DLD1 (cell line): ENCODE data around the gene FOXD4.
"Not testable (repeated sequence)": the region's sequence is repeated elsewhere in the genome, so short reads cannot be mapped to it uniquely, and the experiment has no call there.

Experiments
- in situ Hi-C: cut with HindIII; loops from 2 replicates; pipeline ENCODE4 v1.10.0; 2017; ENCODE audit warnings: low sequenced_read_pairs

FOXD4 gene

DNA sequence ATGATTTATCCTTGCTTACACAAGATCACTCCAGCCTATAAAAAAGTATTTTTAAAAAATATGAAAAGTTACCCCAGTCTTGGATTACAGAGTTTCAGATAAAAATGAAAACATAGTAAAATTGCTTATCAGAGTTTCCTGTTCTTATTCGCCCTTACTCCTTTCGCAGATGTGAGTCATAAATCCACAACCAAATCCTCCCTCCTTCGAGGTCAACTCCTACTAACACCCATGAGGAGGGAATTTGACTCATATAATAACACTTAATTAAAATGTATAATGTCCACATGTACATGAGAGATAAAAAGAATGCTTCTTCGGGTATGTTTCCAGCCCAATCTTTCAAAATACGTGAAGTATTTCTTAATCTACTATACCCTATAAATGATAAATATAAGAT, 23.9 kb downstream of the FOXD4 start:
- in situ Hi-C loops: not testable (repeated sequence)

GRCh38 chr9:93909-94308, 24.3 kb downstream of the FOXD4 start:
- in situ Hi-C loops: not testable (repeated sequence)

- in situ Hi-C loops: not testable (repeated sequence)
These were observed 27.4 kb downstream of the FOXD4 start for GRCh38 chr9:90851-91250.

- in situ Hi-C loops: not testable (repeated sequence)
These were observed 29.7 kb downstream of the FOXD4 start for GRCh38 chr9:88396-89037.

- in situ Hi-C loops: not testable (repeated sequence)
These were observed 30.4 kb downstream of the FOXD4 start for GRCh38 chr9:87860-88259.

- in situ Hi-C loops: not testable (repeated sequence)
These were observed 31.1 kb downstream of the FOXD4 start for GRCh38 chr9:87105-87504.

DNA sequence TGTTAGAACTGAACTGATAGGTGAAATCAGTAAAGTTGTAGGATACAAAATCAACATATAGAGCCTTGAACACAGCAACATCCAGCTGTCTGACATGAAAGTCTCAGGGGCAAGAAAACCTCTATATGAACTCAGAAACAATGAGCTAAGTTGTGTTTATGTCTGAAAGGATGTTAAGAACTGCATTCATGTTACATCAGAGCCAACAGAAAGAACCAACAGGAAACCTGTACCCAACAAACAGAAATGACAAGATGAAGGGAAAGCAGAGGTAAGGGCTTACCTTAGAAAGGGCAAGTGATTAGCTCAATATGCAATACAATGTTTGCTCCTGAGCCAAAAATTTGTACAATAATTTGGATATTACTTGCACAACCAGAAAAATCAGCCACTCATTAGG, 31.5 kb downstream of the FOXD4 start:
- in situ Hi-C loops: not testable (repeated sequence)

GRCh38 chr9:82932-83689, 35.1 kb downstream of the FOXD4 start:
- in situ Hi-C loops: not testable (repeated sequence)

DNA sequence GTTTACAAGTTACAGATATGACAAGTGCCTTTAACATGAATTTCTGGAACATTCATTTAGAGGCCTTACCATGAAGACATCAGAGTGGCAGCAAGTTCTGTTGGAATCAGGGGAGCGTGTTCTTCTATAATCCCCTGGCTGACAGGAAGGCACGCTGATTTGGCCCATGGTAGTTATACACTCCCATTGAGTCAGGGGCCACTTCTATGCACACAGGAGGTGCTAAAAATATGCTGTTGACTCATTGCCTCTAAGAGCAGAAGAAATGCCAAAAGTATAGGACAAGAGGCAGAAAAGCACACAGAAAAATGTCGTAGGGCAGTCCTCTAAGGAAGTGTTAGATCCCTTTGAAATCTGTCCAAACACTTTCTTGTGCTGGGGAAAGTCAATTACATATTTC, 39.9 kb downstream of the FOXD4 start:
- in situ Hi-C loops: not testable (repeated sequence)

- in situ Hi-C loops: not testable (repeated sequence)
These were observed 41.8 kb downstream of the FOXD4 start for GRCh38 chr9:76389-76788.

- in situ Hi-C loops: not testable (repeated sequence)
These were observed 44.2 kb downstream of the FOXD4 start for GRCh38 chr9:73900-74525.

DNA sequence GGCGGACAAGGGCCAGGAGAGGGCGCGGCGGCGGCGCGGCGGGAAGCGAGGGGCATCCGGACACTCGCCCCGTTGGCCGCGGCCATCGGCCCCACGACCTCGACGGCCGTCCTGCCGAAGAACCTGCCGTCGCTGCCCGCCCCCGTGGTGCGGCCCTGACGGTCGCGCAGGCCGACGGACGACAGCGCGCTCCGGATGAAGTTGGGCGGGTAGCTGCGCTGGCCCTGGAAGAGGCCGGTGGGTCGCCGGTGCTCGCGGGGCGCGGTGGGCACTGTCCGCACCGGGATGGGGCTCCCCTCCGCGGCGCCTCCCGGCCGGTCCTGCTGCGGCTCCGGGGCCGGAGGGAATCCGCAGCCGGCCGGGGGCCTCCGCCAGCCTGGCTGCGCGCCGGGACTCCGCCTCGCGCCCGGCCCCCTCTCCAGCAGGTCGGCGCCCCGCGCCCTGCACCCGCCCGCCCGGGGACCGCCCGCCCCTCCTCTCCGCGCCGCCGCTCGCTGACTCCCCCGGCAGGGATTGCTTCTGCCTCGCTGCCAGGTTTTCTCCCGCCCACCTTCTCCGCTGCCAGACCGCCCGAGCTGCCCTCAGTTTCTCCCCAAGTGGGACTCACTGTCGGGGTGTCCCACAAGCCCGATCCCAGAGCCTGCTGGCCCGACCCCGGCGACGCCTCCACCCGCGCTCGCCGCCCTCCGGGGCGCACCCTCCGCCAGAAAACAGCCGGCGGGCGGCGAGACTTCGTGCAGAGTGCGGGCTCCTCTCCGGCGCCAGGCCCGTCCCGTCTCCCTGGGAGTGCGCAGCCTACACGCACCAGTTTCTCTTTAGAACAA, 44.9 kb downstream of the FOXD4 start:
- in situ Hi-C loops: not testable (repeated sequence)
